Esophagus squamous epithelium (tissue), 4 donors: ENCODE results near the gene STAT2.

Source experiments
- CTCF ChIP-seq, 6 experiments: fragments of 450-650 bp in 4 of 6; fragments of 200-600 bp in 2 of 6; sonication (generic) in 2 of 6; IDR thresholded peaks; one replicate each; pipeline ENCODE4 v1.5.1; 2016 to 2019; ENCODE audit warnings: antibody characterized with exemption in 6 of 6, mild to moderate bottlenecking in 4 of 6, moderate library complexity in 4 of 6
- POLR2A ChIP-seq, 4 donors: fragments of 450-650 bp; IDR thresholded peaks; one replicate each; pipeline ENCODE4 v1.6.1; 2017; ENCODE audit warnings: antibody characterized with exemption in 4 of 4, mild to moderate bottlenecking in 4 of 4, moderate library complexity in 3 of 4

GRCh38 chr12:56304872-56305590 is 54.9 kb downstream of the STAT2 start:
- TF ChIP-seq CTCF (IDR thresholded peaks at IDR 0.05): no peak
- no peak for TF ChIP-seq POLR2A (IDR thresholded peaks at IDR 0.05)
